ENCODE data around the gene HEATR3.

HEATR3 gene

GRCh38 chr16:50058091-50058771 is 7.5 kb upstream of the HEATR3 start:
- no peak for DNase-seq

DNA sequence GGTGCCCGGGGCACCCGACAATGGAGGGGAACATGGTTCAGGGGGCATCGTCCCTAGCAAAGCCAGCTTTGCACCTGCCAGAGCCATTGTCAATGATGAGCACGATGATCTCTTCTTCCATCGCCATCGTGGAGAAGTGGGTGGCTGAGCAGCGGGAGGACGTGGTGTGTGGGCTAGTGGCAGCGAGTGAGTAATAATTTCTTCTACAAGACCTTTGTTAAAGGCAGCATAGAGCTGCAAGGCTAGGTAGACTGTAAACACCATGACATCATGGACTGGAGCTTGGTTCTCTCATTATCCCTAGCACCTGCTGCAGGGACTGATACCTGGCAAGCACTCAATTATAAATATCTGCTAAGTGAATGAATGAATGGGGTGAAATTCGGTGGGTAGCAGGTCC is 6.7 kb upstream of the HEATR3 start:
- no peak for DNase-seq

GRCh38 chr16:50059669-50060068 is 6.1 kb upstream of the HEATR3 start:
- DNase-seq, result no peak

DNA sequence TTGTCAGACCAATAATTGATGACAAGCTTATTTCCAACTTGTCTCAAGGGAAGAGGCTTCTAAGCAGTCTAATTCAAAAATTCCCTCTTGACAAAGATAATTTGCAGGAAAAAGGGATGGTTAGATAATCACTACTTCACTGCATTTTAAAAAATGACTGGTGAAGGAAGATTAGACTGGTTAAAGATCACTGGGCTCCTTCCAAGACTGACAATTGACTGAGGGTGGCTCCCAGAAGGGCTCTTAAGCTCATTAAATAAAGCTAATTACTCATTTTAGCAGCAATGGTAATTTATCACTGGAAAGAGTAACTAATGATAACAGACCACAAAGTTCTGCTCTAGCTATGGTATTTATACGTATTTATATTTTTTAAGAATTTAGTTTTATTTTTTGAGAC is 4.4 kb upstream of the HEATR3 start:
- no peak for DNase-seq

DNA sequence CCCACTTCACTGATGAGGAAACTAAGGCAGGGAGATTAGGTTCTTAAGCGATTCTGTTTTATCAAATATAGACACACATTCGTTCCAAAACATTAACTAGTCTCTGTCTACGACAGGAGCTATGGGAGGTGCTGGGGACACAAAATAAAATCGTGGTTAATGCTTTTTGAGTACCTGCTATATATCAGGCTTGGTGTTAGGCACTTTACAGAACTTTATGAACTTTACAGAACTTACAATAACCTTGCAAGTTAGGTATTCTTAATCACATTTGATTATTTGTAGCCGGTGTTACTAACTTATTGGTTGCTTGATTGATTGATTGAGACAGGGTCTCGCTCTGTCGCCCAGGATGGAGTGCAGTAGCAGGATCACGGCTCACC is 538 bp upstream of the HEATR3 start:
- no peak for DNase-seq

GRCh38 chr16:50066482-50067289 is 916 bp downstream of the HEATR3 start:
- DNase-seq, result no peak

- DNase-seq, result peak; percentile 15
Measured at GRCh38 chr16:50067290-50067853, 1.6 kb downstream of the HEATR3 start.

- DNase-seq, result no peak
Measured at GRCh38 chr16:50068550-50068949, 2.8 kb downstream of the HEATR3 start.

DNA sequence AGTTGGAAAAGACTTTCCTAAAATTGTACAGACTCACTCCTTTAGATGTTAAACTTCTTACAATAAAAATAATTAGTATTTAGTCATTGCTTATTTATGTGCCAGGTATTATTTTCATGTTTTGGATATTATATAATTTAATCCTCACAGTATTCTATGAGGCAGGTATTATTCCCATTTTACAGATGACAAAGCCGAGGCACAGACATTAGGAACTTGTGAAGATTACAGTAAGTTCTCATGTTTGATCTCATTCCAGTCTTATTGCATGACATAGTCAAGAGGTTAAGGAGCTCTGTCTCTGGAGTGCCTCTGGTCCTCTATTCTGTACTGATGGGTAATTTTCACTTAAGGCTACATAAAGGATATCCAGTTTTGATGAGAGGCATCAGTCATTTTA is 3.3 kb downstream of the HEATR3 start:
- DNase-seq, result no peak

DNA sequence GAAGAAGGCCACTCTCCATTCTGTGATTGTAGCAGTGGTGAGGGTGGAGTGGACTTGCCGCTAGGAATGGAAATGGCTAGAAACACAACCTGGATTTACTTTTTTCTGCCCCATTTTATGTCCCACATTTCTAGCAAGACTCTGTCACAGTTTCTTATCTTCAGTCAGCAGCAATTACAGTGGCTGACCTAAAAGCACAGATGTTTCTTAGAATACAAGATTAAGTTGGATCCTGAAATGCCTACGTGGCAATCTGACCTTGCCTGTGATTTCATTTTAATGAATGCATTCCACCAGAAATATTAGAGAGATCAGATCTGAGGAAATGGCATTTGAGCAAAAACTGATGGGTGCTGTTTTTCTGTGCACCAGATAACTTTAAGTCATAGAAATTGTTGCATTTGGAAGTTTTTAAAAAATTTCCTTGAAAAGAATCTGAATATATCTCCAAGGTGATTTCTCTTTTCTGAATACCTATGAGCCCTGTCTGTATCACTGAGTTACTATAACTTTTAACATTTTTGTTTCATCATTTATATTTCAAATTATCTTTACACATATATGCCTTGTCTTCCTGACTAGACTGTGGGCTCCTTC is 5.4 kb downstream of the HEATR3 start:
- DNase-seq, result no peak

DNA sequence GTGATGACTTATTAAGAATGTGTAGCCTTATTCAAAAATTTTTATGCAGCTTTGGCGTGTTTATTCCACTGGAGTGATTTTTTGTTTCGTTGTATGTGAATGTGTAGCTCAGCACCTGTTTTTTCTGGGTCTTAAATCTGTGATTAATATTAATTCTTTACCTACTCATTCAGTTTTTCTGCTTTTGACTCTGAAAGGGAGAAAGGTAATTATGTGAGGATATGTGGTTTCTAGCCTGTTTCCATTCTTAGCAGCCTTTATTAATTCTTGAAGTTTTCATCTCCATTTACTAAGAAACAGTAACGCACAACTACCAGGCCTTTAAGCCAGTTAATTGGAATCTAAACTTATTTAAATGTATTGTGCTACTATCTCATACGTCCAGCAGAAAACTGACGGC is 7.0 kb downstream of the HEATR3 start:
- DNase-seq, result no peak

DNA sequence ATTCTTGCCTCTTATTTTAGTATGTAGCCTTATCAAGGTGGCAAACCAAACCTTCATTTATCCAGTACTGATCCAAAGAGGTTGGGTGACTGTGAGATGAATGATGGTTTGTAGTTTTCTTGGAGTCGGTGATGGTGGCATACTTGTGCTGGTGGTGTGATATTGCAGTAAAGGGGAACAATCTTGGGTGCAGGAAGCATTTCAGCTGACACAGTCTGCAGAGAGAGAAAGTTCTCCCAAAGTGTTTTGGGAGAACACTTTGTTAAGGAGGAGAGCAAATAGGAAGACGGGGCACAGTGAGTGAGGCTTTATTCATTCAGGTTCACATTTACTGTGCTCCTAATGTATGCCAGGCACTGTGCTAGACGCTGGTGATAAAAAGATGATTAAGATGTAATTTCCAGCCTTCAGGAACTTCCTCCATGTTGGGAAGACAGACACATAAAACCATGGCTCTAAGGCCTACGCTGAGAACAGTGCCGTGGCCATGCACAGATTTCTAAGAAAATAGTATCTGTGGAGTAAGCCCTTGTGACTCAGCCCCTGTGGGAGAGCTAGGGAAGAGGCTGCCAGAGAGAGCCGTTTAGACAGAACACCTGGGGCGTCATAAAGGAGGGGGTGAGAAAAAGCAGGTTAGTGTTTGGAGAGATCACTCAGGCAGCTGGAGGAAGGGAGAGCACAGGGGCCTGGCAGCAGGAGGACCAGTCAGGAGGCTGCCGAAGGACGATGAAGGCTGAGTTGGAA is 13.8 kb downstream of the HEATR3 start:
- DNase-seq, result no peak

- DNase-seq, result no peak
Measured at GRCh38 chr16:50081428-50082018, 15.8 kb downstream of the HEATR3 start.

DNA sequence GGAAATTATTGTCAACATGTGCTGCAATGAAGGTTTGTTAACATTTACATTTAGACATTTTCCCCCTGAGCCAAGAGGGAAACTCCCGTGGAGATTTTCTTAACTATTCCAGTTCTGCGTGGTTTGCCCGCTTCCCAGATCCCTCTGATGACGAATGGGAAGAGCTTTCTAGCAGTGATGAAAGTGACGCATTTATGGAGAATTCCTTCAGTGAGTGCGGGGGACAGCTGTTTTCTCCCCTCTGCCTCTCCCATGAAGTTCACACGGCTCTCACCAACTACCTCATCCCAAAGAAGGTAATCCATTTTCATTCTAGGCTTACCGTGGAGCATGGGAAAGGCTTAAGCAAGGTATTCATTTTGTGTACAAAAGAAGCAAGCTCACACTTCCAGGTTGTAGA is 18.2 kb downstream of the HEATR3 start:
- DNase-seq, result no peak

DNA sequence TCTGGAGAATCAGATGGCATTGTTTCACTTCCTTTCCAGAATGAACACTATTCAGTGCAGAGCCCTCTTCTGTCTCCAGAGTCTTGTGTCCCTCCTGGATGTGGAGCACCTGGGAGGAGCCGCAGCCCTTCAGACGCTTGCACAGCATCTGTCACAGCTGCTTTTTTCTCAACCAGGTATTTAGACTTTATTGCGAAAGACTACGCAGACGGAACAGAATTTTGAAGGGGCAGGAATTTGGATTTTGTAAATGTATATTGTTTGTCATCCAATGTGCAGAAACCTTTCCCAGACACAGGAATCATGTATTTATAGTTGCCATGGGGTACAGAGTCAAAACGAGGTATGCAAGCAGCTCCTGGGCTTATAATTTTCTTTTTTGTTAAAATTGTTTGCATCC is 20.4 kb downstream of the HEATR3 start:
- DNase-seq, result no peak

GRCh38 chr16:50088302-50088701 is 22.5 kb downstream of the HEATR3 start:
- DNase-seq, result no peak

DNA sequence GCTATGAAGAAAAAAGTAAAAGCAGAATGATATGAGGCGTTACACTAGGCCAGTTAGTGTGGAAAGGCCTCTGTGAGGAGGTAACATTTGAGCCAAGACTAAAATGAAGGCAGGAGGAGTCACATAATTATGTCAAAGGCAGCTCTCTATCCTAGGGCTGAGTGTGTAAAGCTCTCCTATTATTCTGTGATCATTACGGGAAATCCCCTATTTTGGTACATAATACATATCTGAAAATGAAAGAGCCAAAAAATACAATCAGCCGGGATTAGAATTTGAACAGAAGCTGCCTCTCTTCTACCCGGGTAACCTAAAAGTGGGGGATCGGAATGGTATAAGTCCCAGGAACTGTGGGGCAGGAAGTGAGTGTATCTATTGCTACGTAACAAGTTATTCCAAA is 27.1 kb downstream of the HEATR3 start:
- no peak for DNase-seq

DNA sequence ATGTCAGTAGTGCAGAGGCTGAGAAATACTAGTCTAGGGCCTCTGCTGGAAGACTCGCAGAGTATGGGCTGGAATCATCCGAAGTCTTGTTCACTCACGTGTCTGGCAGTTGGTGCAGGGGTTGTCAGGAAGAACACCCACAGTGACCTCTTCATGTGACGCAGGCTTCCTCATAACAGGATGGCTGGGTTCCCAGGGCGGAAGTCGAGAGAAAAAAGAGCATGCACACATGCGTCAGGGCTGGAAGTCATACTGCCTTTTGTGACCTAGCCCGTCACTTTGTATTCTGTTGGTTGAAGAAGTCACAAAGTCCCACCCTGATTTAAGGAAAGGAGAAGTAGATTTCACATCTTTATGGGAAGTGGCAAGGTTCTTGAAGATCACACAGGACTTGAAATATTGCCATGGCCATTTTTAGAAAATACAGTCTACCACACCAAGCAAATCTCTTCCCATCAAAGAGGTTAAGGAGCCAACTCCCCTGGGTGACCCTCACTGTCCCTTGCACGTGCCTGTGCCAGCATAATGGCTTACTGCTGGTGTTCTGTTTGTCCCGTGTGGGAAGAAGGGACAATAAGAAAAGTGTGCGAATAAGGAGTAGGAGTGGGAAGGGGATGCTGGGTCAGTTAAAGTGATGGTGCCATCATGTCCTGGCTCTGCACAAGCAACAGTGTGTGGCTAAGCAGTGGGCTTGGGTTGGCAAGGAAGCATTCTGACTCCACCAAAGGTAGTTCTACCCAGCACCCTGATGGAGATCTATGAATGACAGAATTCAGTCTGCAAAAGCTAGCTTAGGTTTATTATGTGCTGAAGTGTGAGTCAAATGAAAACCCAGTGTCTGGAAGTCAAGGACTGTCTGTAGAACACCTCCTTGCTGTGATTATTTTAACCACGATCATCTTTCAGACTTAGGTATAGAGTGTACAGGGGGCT is 28.1 kb downstream of the HEATR3 start:
- DNase-seq, result peak; percentile 6

DNA sequence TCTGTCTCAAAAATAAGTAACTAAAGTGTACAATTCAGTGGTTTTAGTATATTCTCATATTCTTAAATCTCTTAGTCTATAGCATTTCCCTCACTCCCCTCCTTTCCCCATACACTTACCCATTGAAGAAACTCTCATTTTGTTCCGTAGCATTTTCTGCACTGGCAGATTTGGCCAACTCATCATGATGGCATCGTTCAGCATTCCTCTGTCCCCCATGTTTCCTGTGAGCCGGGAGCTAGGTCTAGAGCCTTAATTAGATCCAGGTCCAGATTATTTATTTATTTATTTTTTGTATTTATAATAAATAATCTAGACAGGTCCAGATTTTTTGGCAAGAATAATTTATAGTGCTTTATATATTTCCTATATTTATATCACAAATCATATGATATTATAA is 31.0 kb downstream of the HEATR3 start:
- no peak for DNase-seq

- DNase-seq, result no peak
Measured at GRCh38 chr16:50099957-50100648, 34.3 kb downstream of the HEATR3 start.
